Fibroblast of lung (primary cell): Measurements from ENCODE around the gene UIMC1. TPM values are rescaled to one million over a fixed set of nuclear protein-coding genes. Genes with fewer than 3 reads are reported as not detected.

Experiments used
- DNase-seq, 2 donors: peaks; one replicate each; pipeline versions ENCODE4 v3.0.0 to v3.0.0-alpha.2; 2010; ENCODE audit warnings: low read depth in 2 of 2
- H2AFZ ChIP-seq: 2 replicates; pipeline ENCODE4 v1.5.1; 2012; ENCODE audit warnings: low read length, control low read depth, inconsistent platforms
- H3K27ac ChIP-seq: 2 replicates; pipeline ENCODE4 v1.5.1; 2011; ENCODE audit warnings: low read length, control low read depth; ENCODE audit not compliant: insufficient read depth
- H3K27me3 ChIP-seq: 2 replicates; pipeline ENCODE4 v1.5.1; 2011; ENCODE audit warnings: mild to moderate bottlenecking, low read length; ENCODE audit not compliant: control insufficient read depth, insufficient read depth
- H3K36me3 ChIP-seq: 2 replicates; pipeline ENCODE4 v1.5.1; 2011; ENCODE audit warnings: low read length; ENCODE audit not compliant: control insufficient read depth, insufficient read depth
- H3K4me1 ChIP-seq: 2 replicates; pipeline ENCODE4 v1.5.1; 2011; ENCODE audit warnings: low read length; ENCODE audit not compliant: control insufficient read depth, insufficient read depth; ENCODE audit errors: extremely low read depth
- H3K4me2 ChIP-seq: 2 replicates; pipeline ENCODE4 v1.5.1; 2011; ENCODE audit warnings: low read length, control low read depth; ENCODE audit not compliant: insufficient read depth; ENCODE audit errors: extremely low read depth
- H3K4me3 ChIP-seq, 4 experiments: fragments of 200-600 bp in 1 of 4; sonication (generic) in 1 of 4; replicated peaks in 1 of 4; 2 replicates each; pipeline ENCODE4 v1.5.1; 2011 to 2016; ENCODE audit warnings: low read length in 4 of 4, low read depth in 3 of 4, mild to moderate bottlenecking in 3 of 4, control low read depth in 2 of 4, inconsistent platforms in 1 of 4, mixed read lengths in 1 of 4; ENCODE audit not compliant: insufficient read depth in 1 of 4; ENCODE audit errors: control extremely low read depth in 1 of 4
- H3K79me2 ChIP-seq: 2 replicates; pipeline ENCODE4 v1.5.1; 2012; ENCODE audit warnings: mild to moderate bottlenecking, low read length, inconsistent platforms; ENCODE audit not compliant: control insufficient read depth, insufficient read depth
- H3K9ac ChIP-seq: 2 replicates; pipeline ENCODE4 v1.5.1; 2011; ENCODE audit warnings: mild to moderate bottlenecking, low read length, control low read depth; ENCODE audit not compliant: insufficient read depth
- H3K9me3 ChIP-seq: 2 replicates; pipeline ENCODE4 v1.5.1; 2012; ENCODE audit warnings: low read depth, low read length; ENCODE audit not compliant: control insufficient read depth, insufficient read depth
- H4K20me1 ChIP-seq: 2 replicates; pipeline ENCODE4 v1.5.1; 2011; ENCODE audit warnings: low read length; ENCODE audit not compliant: control insufficient read depth, insufficient read depth; ENCODE audit errors: extremely low read depth
- EZH2 ChIP-seq: IDR thresholded peaks from 2 replicates; pipeline ENCODE4 v1.5.1; 2012; ENCODE audit warnings: low read length, control low read depth, mild to moderate bottlenecking; ENCODE audit errors: missing control alignments
- polyA plus RNA-seq, 2 donors: library from polyadenylated mRNA; depleted of rRNA in 1 of 2; stranded (reverse) in 1 of 2; unstranded in 1 of 2; fragments of >200 nt; gene quantifications; 2 replicates each; pipeline ENCODE4 v1.2.1, GENCODE V29; 2011 to 2012; ENCODE audit warnings: missing spikeins in 1 of 2
- total RNA-seq: library from RNA; depleted of rRNA; stranded (reverse); fragments of >200 nt; gene quantifications from 2 replicates; pipeline ENCODE4 v1.2.1, GENCODE V29; 2014
- TF ChIP-seq, protein P1 (sequence below), 2 donors: IDR thresholded peaks in 1 of 2; conservative IDR thresholded peaks in 1 of 2; 1 replicate in 1 of 2; 2 replicates in 1 of 2; pipeline ENCODE4 v1.5.1; 2011 to 2012; ENCODE audit warnings: low read length in 2 of 2, control low read depth in 1 of 2, inconsistent platforms in 1 of 2, low read depth in 1 of 2, mild to moderate bottlenecking in 1 of 2

Gene UIMC1
- total and polyA plus RNA-seq, 2 donors (not counting 1 experiment from before 2014, with no cell fraction given): 19.4 to 36.7 TPM

DNA sequence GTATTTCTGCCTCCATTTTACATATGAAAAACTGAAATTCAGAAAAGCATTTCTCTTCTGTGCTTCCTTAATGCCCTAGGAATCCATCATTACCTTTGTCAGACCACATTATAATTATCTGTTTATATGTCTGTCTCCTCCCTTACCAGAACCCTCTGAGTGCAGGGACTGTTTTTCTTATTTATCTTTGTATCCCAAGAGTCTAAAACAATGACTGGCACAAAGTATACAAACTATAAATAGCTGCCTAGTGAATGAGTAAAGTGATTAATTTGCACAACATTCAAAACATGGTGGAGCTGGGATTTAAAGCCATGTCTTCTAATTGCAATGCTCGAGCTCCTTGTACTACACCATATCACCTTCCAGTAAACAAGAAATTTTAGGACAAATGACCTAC is 58.1 kb downstream of the UIMC1 start:
- no peak overlapping the region for H3K27ac ChIP-seq
- no peaks in the 10 kb centered on the region for H3K4me1 ChIP-seq
- TF ChIP-seq, protein P1, sequence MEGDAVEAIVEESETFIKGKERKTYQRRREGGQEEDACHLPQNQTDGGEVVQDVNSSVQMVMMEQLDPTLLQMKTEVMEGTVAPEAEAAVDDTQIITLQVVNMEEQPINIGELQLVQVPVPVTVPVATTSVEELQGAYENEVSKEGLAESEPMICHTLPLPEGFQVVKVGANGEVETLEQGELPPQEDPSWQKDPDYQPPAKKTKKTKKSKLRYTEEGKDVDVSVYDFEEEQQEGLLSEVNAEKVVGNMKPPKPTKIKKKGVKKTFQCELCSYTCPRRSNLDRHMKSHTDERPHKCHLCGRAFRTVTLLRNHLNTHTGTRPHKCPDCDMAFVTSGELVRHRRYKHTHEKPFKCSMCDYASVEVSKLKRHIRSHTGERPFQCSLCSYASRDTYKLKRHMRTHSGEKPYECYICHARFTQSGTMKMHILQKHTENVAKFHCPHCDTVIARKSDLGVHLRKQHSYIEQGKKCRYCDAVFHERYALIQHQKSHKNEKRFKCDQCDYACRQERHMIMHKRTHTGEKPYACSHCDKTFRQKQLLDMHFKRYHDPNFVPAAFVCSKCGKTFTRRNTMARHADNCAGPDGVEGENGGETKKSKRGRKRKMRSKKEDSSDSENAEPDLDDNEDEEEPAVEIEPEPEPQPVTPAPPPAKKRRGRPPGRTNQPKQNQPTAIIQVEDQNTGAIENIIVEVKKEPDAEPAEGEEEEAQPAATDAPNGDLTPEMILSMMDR (conservative IDR thresholded peaks at IDR 0.05 in 1 of 2, IDR thresholded peaks at IDR 0.05 in 1 of 2; ENCODE audit: low read depth in 1 of 2, low read length in 2 of 2): no peak
- TF ChIP-seq EZH2: no peak
- H3K4me3 ChIP-seq: no peak overlapping the region
- H4K20me1 ChIP-seq: no peaks in the 10 kb centered on the region
- no peak overlapping the region for H3K4me2 ChIP-seq
- H3K9me3 ChIP-seq: no peaks in the 10 kb centered on the region
- H3K36me3 ChIP-seq: peaks cover 5% of the 10 kb centered on the region
- H2AFZ ChIP-seq: no peak overlapping the region
- H3K9ac ChIP-seq: no peak overlapping the region
- H3K79me2 ChIP-seq: no peaks in the 10 kb centered on the region
- H3K27me3 ChIP-seq: no peaks in the 10 kb centered on the region
- no peak for DNase-seq

DNA sequence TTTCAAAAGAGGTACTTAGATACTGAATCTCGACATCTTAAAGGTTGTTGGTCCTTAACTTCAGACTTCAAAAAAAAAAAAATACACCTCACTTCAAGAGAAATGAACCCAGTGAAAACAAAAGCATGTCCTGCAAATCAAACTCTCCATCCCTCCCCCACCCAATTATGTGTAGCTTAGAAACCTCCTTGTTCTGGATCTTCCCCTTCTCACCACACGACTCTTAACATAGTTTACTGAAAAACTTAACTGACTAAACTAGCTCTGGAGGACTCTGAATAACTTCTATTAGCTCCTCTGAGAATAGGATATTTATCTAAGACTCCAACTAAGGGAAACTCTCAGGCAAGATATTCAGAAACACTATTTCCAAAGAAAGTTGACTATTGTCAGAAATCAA is 58.7 kb downstream of the UIMC1 start:
- Histone ChIP-seq H4K20me1 (no peaks in the 10 kb centered on the region), H3K4me1 (no peaks in the 10 kb centered on the region), H2AFZ (no peak overlapping the region), H3K9ac (no peak overlapping the region), H3K9me3 (no peaks in the 10 kb centered on the region), H3K4me2 (no peak overlapping the region), H3K36me3 (peaks cover 5% of the 10 kb centered on the region), H3K27ac (no peak overlapping the region), H3K4me3 (no peak overlapping the region), H3K79me2 (no peaks in the 10 kb centered on the region), H3K27me3 (no peaks in the 10 kb centered on the region)
- no peak for TF ChIP-seq EZH2
- TF ChIP-seq, protein P1 (conservative IDR thresholded peaks at IDR 0.05 in 1 of 2, IDR thresholded peaks at IDR 0.05 in 1 of 2; ENCODE audit: low read depth in 1 of 2, low read length in 2 of 2): no peak
- DNase-seq: no peak

DNA sequence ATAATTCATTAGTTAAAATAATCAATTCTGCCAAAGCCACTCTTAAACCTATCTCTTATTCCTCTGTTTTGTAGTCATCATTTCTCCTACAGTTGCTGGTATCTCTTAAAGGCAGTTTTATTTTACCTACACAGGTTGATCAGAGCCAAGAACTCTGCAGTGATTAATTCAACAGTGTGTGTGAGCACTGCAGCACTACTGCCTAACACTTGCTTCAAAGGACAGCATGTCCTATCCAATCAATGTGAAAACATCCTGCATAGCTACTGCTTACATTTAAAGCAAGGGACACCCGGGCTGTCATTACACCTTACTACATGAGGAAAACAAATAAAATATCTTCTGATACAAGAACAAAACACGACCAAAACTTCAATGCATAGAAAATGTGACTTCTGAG is 62.3 kb downstream of the UIMC1 start:
- Histone ChIP-seq H2AFZ (no peak overlapping the region), H3K36me3 (peaks cover 4% of the 10 kb centered on the region), H3K4me3 (no peak overlapping the region), H3K4me1 (no peaks in the 10 kb centered on the region), H3K27me3 (no peaks in the 10 kb centered on the region), H3K79me2 (no peaks in the 10 kb centered on the region), H3K9me3 (no peaks in the 10 kb centered on the region), H3K27ac (no peak overlapping the region), H3K4me2 (no peak overlapping the region), H4K20me1 (no peaks in the 10 kb centered on the region), H3K9ac (no peak overlapping the region)
- no peak for DNase-seq
- TF ChIP-seq, protein P1 (conservative IDR thresholded peaks at IDR 0.05 in 1 of 2, IDR thresholded peaks at IDR 0.05 in 1 of 2; ENCODE audit: low read depth in 1 of 2, low read length in 2 of 2): no peak
- no peak for TF ChIP-seq EZH2
